HG02884 (cell line): Measurements from ENCODE around the gene ITPR2.
"Not testable (repeated sequence)": the region's sequence is repeated elsewhere in the genome, so short reads cannot be mapped to it uniquely, and the experiment has no call there.

Experiments
- ATAC-seq: cut with Tn5 transposase; IDR thresholded peaks from one replicate; pipeline ENCODE4 v1.9.1; 2021; ENCODE audit warnings: mild to moderate bottlenecking, moderate library complexity; ENCODE audit not compliant: unreplicated experiment

ITPR2 gene

DNA sequence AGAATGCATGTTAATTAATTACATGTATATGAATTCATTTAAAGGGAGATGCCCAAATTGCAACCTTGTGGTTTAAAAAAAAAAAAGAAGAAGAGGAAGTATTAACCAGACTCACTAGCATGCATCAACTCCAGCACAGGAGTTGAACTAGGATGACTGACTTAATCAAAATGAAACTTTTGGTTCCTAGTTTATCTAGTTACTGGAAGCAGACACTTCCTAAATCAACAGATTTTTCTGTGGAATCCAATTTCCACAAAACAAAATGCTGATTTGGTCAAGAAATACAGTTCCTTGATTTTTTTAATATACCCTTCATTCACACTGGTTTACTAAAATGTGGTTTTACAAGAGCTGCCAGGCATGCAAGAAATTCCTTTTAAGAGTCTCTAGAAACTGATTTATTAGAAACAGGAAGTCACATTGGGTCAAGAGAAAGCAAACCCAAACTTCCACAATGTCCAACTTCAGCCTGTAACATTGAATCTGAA is 41.6 kb downstream of the ITPR2 start:
- peak; percentile 70 for ATAC-seq

DNA sequence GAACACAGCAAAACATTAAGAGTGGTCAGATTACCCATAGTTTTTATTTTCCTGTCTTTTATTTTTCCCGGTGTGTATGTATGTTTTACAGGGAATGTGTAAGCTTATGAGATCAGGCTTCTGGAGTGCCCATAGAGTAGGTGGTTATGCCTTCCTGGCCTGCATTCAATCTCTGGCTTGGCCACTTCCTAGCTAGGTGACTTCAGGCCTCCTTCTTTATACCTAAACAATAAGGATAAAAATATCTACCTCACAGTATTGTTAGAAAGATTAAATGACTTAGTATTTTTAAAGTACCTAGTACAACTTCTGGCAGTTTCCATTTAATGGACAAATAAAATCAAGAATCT is 42.4 kb downstream of the ITPR2 start:
- no peak for ATAC-seq

DNA sequence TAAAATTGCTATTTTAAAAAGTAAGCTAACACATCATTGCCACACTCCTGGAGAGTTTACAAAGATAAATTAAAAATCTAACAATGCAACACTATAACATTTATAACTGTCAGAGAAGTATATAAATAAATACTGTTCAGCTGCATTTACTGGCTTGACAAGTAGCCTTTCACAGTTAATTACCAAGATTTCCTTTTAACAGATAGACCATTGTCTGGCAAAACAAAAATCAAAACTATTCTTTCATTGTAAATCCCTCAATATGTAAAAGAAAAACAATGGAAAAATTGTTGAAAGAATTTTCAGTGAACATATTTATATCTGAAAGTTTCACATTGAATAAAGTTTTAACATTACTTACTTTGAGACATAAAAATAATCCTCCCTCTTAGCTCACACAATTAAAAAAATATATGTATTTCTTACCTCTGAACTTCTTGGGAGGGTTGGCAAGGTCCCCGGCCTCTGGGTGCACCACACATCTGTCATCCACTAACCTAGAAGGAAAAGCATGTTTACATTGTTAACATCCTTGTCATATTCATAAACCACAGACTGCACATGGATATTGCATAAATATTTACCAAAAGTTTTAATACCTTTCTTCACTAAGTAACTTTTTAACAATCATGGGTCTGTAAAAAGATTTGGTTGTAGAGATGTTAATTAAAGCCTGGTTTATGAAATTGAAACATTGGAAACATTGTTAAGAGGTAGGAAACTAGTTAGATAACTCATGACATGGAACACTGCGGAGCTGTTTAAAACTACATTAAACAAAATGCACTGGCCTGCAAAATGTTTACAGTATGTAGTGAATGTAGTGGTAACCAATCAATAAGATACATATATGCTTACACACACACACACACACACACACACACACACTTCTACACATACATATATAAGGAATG is 43.0 kb downstream of the ITPR2 start:
- ATAC-seq: no peak

DNA sequence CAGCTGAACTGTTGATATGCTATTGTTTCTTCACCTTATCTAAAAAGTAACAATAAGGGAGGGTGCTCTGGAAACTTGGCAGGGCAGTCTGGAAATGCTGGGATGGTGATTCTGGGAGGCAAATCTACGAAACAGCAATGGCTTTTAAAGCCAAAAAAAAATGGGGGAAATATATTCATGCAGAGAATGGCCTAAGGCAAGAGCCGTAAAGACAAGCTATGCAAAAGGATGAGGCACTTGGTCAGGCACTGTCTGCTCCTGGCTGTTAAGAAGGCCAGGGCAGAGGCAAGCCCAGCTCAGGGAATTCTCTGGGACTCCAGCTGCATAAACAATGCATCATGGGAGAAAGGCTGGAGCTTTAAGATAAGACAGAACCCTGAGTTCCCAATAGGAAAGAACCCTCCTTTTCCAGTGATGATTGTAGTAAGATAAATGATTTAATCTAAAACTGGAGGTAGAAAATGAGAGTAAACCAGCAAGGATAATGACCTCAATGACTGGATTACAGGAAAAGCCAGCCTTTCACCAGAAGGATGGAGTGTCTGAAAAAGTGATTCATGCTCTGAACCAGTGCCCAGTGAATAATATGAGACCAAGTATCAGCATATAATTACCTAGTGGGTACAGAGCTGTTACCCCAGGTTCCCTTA is 46.0 kb downstream of the ITPR2 start:
- ATAC-seq: no peak

DNA sequence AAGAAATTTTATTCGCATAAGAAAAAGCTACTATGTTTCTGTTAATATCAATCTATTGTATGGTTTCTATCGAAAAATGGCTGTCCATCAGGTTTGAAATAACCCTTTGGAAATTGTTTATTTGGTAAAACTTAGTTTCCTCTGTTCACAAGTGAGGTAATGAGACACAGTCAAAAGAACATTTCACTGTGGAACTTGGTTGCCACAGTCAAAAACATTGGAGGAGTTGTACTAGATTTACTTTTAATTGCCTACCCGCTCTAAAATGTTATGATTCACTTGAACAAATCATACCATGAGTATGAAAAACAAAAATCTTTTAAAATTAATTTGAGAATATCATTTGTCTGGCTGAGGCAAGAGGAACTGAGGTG is 46.5 kb downstream of the ITPR2 start:
- no peak for ATAC-seq

DNA sequence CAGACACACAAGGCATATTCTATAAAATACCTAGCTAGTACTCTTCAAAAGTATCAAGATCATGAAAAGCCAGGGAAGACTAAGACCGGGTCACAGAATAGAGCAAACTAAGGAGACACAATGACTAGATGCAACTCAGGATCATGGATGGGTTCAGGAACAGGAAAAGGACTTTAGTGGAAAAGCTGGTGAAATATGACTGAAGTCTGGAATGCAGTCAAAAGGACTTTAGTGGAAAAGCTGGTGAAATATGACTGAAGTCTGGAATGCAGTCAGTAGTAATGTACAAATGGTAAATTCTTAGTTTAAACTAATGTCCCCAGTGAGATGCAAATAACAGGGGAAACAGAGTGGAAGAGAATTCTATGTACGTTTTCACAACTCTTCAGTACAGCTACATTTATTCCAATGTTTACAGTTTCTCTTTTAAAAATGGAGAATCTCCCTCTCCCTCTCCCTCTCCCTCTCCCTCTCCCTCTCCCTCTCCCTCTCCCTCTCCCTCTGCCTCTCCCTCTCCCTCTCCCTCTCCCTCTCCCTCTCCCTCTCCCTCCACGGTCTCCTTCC is 49.1 kb downstream of the ITPR2 start:
- not testable (repeated sequence) for ATAC-seq

DNA sequence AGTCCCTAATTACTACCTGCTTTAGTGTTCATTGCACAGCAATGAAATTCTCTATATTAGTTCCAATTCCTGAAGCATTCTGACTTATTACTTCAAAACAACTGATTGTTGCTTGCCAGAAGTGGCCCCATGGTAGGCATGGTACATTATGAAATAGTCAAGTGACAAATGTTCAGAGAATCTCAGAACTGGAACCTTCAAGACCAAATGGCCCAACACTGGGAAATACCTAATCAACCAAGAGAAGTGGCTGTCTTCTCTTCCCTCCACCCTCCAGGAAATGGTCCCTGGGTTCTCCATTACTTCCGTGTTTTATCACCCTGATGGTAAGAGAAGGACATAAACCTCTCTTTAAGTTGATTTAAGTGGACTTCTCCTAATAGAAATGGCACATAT is 49.9 kb downstream of the ITPR2 start:
- ATAC-seq: no peak

DNA sequence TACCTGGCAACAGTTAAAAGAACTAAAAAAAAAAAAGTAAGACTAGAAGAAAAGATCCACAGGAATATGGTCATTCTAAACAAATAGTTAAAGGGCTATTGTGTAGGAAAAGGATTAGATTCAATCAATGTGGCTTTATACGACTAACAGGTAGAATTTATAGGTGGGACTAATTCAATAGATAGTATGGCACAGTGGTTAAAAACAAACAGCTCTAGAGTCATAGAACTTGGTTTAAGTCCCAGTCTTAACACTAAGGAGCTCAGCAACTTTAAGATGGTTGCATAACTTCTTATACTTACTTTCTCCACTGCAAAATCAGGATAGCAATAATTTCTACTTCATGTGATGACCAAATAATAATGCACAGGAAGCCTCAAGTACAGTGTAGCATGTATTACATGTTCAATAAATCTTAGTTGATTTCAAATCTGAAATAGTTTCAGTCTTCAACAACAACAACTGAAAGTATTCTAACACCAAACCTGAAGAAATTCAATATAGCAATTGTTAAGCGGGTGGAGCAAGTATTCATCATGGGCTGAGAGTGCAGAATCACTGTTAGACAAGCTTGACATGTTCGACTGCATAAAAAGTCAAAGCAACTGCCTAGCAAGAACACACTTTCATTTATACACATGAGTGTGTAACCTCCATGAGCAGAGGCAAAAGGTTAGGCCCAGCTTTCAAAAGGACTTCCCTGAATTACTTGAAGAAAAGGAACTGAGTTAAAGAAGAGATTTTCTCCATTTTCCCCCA is 50.4 kb downstream of the ITPR2 start:
- ATAC-seq: no peak

DNA sequence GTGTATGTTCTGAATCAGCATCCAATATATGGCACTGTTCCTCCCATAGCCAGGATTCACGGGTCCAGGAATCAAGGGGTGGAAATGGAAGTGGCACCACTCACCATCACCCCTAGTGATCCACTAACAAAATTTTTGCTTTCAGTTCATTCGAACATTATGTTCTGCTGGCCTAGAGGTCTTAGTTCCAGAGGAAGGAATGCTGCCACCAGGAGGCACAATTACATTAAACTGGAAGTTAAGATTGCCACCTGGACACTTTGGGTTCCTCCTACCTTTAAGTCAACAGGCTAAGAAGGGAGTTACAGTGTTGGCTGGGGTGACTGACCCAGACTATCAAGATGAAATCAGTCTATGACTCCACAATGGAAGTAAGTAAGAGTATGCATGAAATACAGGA is 52.3 kb downstream of the ITPR2 start:
- not testable (repeated sequence) for ATAC-seq

DNA sequence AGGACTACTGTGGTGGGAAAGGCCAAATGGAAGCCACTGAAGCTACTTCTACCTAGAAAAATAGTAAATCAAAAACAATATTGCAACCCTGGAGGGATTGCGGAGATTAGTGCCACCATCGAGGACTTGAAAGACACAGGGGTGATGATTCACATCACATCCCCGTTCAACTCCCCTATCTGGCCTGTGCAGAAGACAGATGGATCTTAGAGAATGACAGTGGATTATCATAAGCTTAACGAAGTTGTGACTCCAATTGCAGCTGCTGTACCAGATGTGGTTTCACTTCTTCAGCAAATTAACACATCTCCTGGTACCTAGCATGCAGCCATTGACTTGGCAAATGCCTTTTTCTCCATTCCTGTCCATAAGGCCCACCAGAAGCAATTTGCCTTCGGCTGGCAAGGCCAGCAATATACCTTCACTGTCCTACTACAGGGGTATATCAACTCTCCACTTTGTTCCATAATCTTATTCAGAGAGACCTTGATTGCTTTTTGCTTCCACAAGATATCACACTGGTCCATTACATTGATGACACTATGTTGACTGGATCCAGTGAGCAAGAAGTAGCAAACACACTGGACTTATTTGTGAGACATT is 54.7 kb downstream of the ITPR2 start:
- ATAC-seq: not testable (repeated sequence)

DNA sequence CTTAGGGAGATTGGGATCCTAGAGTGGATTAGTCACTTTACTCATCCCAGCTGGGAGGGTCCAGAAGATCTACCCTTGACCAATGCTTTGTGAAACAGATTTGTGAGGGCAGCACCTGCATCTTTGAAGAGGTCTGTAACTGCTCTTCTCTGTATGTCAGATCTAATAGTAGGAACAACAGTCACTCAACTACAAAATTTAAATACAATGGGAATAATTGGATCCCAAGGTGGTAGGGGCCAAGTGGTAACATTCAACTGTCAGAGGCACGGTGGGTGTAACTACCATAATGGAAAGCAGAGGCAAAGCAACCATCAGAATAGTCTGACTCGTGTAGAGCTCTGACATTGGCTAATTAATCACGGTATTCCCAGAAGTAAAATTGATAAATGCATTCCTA is 55.8 kb downstream of the ITPR2 start:
- ATAC-seq: no peak

DNA sequence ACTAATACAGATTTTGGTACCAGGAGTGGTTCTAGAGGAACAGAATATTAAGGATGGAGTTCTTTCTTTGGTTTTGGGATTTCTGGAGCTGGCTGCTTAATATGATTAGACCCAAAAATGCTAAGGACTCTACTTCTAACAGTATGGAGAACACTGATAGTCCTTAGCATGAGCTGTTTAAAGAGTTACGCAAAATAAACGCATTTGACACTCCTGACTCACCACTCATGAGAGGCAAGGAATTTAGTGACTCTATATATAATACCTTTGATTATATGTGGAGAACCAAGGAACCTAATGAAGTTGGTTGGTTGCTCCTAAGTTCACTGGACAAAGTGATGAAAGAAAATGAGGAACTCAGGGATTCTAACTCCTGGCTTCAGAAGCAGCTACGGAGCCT is 57.0 kb downstream of the ITPR2 start:
- ATAC-seq: not testable (repeated sequence)

DNA sequence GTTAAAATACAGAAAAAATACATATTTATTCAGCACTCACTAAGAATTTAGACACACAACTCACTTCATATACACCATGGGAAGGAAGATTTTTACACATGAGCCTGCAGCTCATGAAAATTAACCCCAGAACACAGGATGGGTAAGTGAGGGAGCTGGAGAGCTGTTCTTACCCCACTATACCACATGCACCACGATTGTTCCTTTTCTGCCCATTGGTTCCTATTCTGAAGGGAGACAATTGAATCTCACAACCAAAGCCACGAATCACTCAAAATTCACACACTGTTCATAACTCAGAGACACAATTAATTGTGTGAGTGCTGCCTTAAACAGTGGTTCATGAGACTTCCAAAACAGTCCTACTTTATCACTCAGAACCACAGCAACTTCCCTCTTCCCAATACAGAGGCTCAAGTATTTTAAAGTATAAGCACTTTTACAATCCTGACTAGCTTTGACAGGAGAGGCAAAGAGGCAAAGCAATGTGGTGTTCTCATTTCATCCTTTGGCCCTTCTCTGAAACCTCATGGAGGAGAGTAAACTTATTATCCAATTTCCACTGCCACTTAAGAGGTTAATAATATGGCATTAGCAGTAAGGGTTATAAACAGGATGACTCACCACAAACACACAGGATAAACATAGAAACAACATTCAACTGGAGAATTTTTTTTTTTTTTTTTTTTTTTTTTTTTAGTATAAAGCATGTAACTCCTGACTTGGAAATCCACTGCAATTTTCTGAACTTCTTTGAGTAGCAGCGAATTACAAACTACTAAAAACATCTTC is 59.5 kb downstream of the ITPR2 start:
- no peak for ATAC-seq

DNA sequence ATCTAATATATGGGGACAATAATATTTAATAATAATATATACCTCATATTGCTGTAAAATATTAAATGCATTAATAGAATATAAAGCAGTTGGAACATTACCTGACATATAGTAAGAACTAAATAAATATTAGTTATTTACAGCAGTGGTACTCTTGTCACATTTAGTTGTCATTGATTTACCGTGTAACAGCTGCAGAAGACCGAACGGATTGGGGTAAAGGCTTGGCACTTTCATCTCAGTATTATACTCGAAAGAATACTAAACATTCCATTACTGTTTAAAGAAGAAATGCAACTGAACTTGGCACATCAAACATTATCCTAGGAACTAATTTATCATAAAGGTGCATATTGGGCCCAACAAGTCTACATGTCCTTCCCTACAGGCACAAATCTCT is 61.1 kb downstream of the ITPR2 start:
- no peak for ATAC-seq

DNA sequence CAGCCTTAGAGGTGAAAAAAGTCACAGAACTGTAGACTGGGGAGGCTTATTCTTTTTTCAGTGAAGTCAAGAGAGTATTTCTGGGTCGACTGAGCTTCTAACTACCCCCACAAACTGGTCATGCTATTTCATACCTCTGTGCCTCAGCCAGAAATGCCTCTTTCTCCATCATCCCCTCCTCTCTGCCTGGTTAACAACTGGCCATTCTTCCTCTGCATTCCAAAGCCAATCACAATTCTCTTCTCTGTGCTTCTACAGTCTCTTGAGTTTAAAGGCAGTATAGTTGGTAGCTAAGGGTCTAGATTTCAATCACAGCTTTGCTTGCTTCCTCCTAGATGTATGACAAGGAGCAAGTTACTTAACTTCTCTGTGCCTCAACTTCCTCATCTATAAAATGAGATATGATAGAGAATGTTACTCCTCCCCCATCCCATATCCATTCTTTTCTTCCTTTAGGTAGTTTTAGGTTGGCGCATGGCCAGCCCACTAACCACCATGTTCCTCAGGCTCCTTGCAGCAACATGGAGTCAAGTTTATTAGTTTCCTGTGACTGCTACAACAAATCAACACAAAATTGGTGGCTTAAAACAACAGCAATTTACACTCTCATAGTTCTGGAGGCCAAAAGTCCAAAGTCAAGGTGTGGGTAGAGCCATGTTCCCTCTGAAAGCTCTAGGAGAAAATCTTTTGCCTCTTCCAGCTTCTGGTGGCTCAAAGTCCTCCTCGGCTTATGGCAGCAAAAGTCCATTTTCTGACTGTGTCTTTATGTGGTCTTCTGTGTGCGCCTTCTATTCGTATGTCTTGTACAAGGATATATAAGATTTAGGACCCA is 62.5 kb downstream of the ITPR2 start:
- no peak for ATAC-seq

DNA sequence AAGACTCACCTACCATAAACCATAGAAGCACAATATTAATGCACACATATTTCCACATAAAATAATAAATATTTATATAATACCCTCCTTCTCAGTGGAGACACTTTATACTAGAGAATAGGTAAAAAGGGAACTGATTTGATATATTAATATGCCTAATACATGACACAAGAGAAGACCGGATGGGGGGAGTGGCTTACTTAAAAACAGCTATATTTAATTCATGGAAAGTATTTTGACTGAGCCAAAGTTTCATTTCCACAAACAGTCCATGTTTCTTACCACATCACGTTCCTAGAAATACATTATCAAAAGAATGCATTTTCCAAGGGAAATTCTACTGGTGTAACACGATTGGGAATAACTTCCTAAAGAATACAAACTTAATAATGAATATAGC is 63.4 kb downstream of the ITPR2 start:
- peak; percentile 7 for ATAC-seq

DNA sequence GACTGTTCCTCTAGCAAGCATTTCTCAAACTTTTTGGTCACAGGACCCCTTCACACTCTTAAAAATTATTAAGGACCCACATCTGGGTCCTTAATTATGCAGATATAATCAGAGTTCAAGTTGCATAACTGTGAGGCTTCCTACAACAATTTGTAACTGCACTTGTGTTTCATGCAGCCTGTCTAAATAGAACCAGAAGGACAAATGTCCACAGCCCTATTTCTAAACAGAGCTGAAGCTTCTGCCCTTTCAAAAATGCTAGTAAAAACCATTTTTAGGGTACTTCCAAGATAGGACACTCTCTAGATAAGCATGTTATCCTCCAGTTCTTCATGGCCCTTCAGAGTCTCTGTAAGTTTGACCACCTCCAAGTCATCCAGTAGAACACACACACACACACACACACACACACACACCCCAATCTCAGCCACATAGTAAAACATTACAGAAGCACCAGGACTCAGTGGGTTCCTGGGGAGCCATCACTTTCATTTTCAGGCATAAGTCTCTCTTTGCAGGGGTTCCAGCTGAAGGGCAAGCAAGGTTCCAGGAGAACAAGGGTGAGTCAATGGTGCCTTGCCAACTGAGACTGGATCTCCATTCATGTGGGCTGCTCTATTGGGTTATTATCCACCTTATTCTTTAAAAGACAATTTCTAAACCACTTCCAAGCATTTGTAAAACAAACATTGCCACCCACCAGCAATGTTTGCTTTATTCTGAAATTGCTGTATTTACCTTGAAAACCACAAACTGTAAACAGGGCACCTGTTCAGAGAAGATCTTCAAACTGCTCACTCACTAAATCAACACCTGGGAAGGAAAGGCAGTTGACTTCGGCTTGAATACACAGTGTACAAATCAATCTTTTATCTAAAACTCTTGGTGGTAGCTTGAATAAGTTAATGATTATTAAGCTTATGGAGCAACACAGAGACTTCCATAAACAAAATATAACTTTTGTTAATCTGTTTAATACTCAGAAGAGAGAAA is 64.1 kb downstream of the ITPR2 start:
- ATAC-seq: peak; percentile 57

DNA sequence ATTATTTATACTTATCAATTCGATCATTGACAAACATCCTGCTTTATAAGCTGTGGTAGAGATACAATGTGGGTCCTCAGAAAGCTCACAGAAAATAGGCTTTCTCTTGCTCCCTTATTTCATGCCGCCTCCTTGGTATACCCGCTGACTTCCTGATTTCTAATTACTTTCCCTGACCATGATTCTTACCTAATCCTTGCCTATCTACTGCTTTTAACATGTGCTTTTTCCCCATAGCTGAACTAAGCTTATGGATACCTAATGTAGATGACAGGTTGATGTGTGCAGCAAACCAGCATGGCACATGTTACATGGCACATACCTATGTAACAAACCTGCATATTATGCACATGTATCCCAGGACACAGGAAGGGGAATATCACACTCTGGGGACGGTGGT is 65.1 kb downstream of the ITPR2 start:
- no peak for ATAC-seq
